Umbilical cord (tissue), 2 donors: Measurements from ENCODE around the gene CPEB4. TPM values are rescaled to one million over a fixed set of nuclear protein-coding genes. Genes with fewer than 3 reads are reported as not detected.

Experiments
- DNase-seq: peaks from one replicate; pipeline ENCODE4 v3.0.0-alpha.2; 2015; ENCODE audit warnings: low spot score
- total RNA-seq: library from RNA; depleted of rRNA; stranded (reverse); fragments of >200 nt; gene quantifications from one replicate; pipeline ENCODE4 v1.2.3, GENCODE V29; 2014; ENCODE audit warnings: low replicate concordance; ENCODE audit not compliant: insufficient read depth

Gene CPEB4
- total RNA-seq: 31.5 TPM

- peak; percentile 100 for DNase-seq
These were observed at the start of gene CPEB4 for GRCh38 chr5:173887610-173888472. TSS of gene CPEB4 (plus strand) at chr5:173888349. CDS start at chr5:173889734, 1,385 bp downstream.

- no peak for DNase-seq
These were observed 48.9 kb upstream of the CPEB4 start for GRCh38 chr5:173839117-173839713.

GRCh38 chr5:173840111-173840983 lies 47.8 kb upstream of the CPEB4 start:
- DNase-seq: no peak

- DNase-seq: no peak
These were observed 46.4 kb upstream of the CPEB4 start for GRCh38 chr5:173841710-173842109.

- DNase-seq: no peak
These were observed 44.4 kb upstream of the CPEB4 start for GRCh38 chr5:173843794-173844193.

- DNase-seq: no peak
These were observed 42.8 kb upstream of the CPEB4 start for GRCh38 chr5:173845321-173845720.

- no peak for DNase-seq
These were observed 41.1 kb upstream of the CPEB4 start for GRCh38 chr5:173846929-173847501.

GRCh38 chr5:173848986-173849596 lies 39.1 kb upstream of the CPEB4 start:
- DNase-seq: no peak

GRCh38 chr5:173849908-173850307 lies 38.2 kb upstream of the CPEB4 start:
- no peak for DNase-seq

GRCh38 chr5:173850659-173851058 lies 37.5 kb upstream of the CPEB4 start:
- no peak for DNase-seq

GRCh38 chr5:173851595-173852243 lies 36.4 kb upstream of the CPEB4 start:
- no peak for DNase-seq

- DNase-seq: no peak
These were observed 35.3 kb upstream of the CPEB4 start for GRCh38 chr5:173852790-173853359.

GRCh38 chr5:173853370-173854131 lies 34.6 kb upstream of the CPEB4 start:
- DNase-seq: no peak

GRCh38 chr5:173855162-173855994 lies 32.8 kb upstream of the CPEB4 start:
- DNase-seq: no peak

GRCh38 chr5:173855995-173856656 lies 32.0 kb upstream of the CPEB4 start:
- no peak for DNase-seq

GRCh38 chr5:173857234-173857633 lies 30.9 kb upstream of the CPEB4 start:
- DNase-seq: no peak

GRCh38 chr5:173858021-173858669 lies 30.0 kb upstream of the CPEB4 start:
- no peak for DNase-seq
